ENCODE results near the gene REX1BD. TPM values are rescaled to one million over a fixed set of nuclear protein-coding genes. Genes with fewer than 3 reads are reported as not detected.
A peak's percentile ranks its signal among the peaks of the same experiment; 100 is the strongest.

Gene REX1BD
- total RNA-seq, 1 experiment from 2014 or later = 39.9 TPM

GRCh38 chr19:18633321-18633720 lies 44.7 kb downstream of the REX1BD start:
- no peak for TF ChIP-seq CTCF (IDR thresholded peaks at IDR 0.05; ENCODE audit: unreplicated experiment)
- no peaks in the 10 kb centered on the region for H3K9me3 Mint-ChIP-seq (ENCODE audit: low read depth, unreplicated experiment)
- H3K27me3 Mint-ChIP-seq (ENCODE audit: unreplicated experiment) = peaks cover 21% of the 10 kb centered on the region
- H3K27ac Mint-ChIP-seq (ENCODE audit: unreplicated experiment) = no peak overlapping the region
- CTCF ChIA-PET = no interaction called here
- DNase-seq = no peak
- H3K4me1 Mint-ChIP-seq (ENCODE audit: low read depth, unreplicated experiment) = peaks cover 18% of the 10 kb centered on the region
- BruUV-seq (replicated peaks) = no TSS peak
- H3K4me3 Mint-ChIP-seq (ENCODE audit: low read depth, unreplicated experiment) = no peak overlapping the region
- peaks cover 23% of the 10 kb centered on the region for H3K36me3 Mint-ChIP-seq (ENCODE audit: insufficient read depth, unreplicated experiment)
- intact Hi-C loops (cut with micrococcal nuclease; ENCODE audit: unreplicated experiment) = no loop called here

- H3K36me3 Mint-ChIP-seq (ENCODE audit: insufficient read depth, unreplicated experiment) = peaks cover 23% of the 10 kb centered on the region
- CTCF ChIA-PET = no interaction called here
- no peak for TF ChIP-seq CTCF (IDR thresholded peaks at IDR 0.05; ENCODE audit: unreplicated experiment)
- no peak overlapping the region for H3K27ac Mint-ChIP-seq (ENCODE audit: unreplicated experiment)
- H3K4me1 Mint-ChIP-seq (ENCODE audit: low read depth, unreplicated experiment) = peaks cover 19% of the 10 kb centered on the region
- H3K4me3 Mint-ChIP-seq (ENCODE audit: low read depth, unreplicated experiment) = no peak overlapping the region
- DNase-seq = no peak
- peaks cover 21% of the 10 kb centered on the region for H3K27me3 Mint-ChIP-seq (ENCODE audit: unreplicated experiment)
- BruUV-seq (replicated peaks) = no TSS peak
- no peaks in the 10 kb centered on the region for H3K9me3 Mint-ChIP-seq (ENCODE audit: low read depth, unreplicated experiment)
- intact Hi-C loops (cut with micrococcal nuclease; ENCODE audit: unreplicated experiment) = no loop called here
Observed at GRCh38 chr19:18634612-18635297, 46.2 kb downstream of the REX1BD start.

- CTCF ChIA-PET = no interaction called here
- Mint-ChIP-seq H3K4me1 (ENCODE audit: low read depth, unreplicated experiment) (peaks cover 19% of the 10 kb centered on the region), H3K27ac (ENCODE audit: unreplicated experiment) (peak overlapping the region; percentile 34), H3K4me3 (ENCODE audit: low read depth, unreplicated experiment) (peak overlapping the region; percentile 77), H3K36me3 (ENCODE audit: insufficient read depth, unreplicated experiment) (peaks cover 23% of the 10 kb centered on the region), H3K27me3 (ENCODE audit: unreplicated experiment) (peaks cover 21% of the 10 kb centered on the region), H3K9me3 (ENCODE audit: low read depth, unreplicated experiment) (no peaks in the 10 kb centered on the region)
- intact Hi-C loops (cut with micrococcal nuclease; ENCODE audit: unreplicated experiment) = no loop called here
- TF ChIP-seq CTCF (IDR thresholded peaks at IDR 0.05; ENCODE audit: unreplicated experiment) = no peak
- no peak for DNase-seq
- no TSS peak for BruUV-seq (replicated peaks)
Observed at GRCh38 chr19:18635831-18636182, 47.2 kb downstream of the REX1BD start.

GRCh38 chr19:18636183-18636968 lies 47.8 kb downstream of the REX1BD start:
- TF ChIP-seq CTCF (IDR thresholded peaks at IDR 0.05; ENCODE audit: unreplicated experiment) = no peak
- H3K9me3 Mint-ChIP-seq (ENCODE audit: low read depth, unreplicated experiment) = no peaks in the 10 kb centered on the region
- peak overlapping the region; percentile 60 for H3K27ac Mint-ChIP-seq (ENCODE audit: unreplicated experiment)
- peaks cover 19% of the 10 kb centered on the region for H3K4me1 Mint-ChIP-seq (ENCODE audit: low read depth, unreplicated experiment)
- CTCF ChIA-PET = no interaction called here
- H3K4me3 Mint-ChIP-seq (ENCODE audit: low read depth, unreplicated experiment) = peak overlapping the region; percentile 77
- intact Hi-C loops (cut with micrococcal nuclease; ENCODE audit: unreplicated experiment) = no loop called here
- peaks cover 21% of the 10 kb centered on the region for H3K27me3 Mint-ChIP-seq (ENCODE audit: unreplicated experiment)
- BruUV-seq (replicated peaks) = no TSS peak
- DNase-seq = peak; percentile 97
- H3K36me3 Mint-ChIP-seq (ENCODE audit: insufficient read depth, unreplicated experiment) = peaks cover 23% of the 10 kb centered on the region

Data from Calu3 (cell line).